IgD-negative memory B cell (primary cell): ENCODE measurements around the gene LEKR1. TPM values are rescaled to one million over a fixed set of nuclear protein-coding genes. Genes with fewer than 3 reads are reported as not detected.
A peak's percentile ranks its signal among the peaks of the same experiment; 100 is the strongest.

Experiments used
- H3K27ac Mint-ChIP-seq, 3 donors: one replicate each; pipeline ENCODE4 v1.8.0; 2020 to 2022; ENCODE audit warnings: mild to moderate bottlenecking in 3 of 3, mixed read lengths in 3 of 3, moderate library complexity in 1 of 3
- H3K27me3 Mint-ChIP-seq: one replicate; pipeline ENCODE4 v1.8.0; 2021; ENCODE audit warnings: mixed read lengths
- H3K36me3 Mint-ChIP-seq: one replicate; pipeline ENCODE4 v1.8.0; 2020; ENCODE audit warnings: mild to moderate bottlenecking, mixed read lengths
- H3K4me1 Mint-ChIP-seq, 3 donors: one replicate each; pipeline ENCODE4 v1.8.0; 2020 to 2022; ENCODE audit warnings: mixed read lengths in 3 of 3, mild to moderate bottlenecking in 1 of 3
- H3K4me3 Mint-ChIP-seq, 4 donors: one replicate each; pipeline ENCODE4 v1.8.0; 2020 to 2022; ENCODE audit warnings: mild to moderate bottlenecking in 4 of 4, mixed read lengths in 4 of 4, moderate library complexity in 3 of 4
- H3K9me3 Mint-ChIP-seq, 3 donors: one replicate each; pipeline ENCODE4 v1.8.0; 2020 to 2021; ENCODE audit warnings: mixed read lengths in 3 of 3, mild to moderate bottlenecking in 1 of 3
- polyA plus RNA-seq: library from polyadenylated mRNA; unstranded; fragments of 300-500 nt; fragmentation: Illumina TruSeq; gene quantifications from one replicate; pipeline ENCODE4 v1.2.3, GENCODE V29; 2021

The LEKR1 gene
- polyA plus RNA-seq, 1 donor from 2014 or later = 0.93 TPM

- Mint-ChIP-seq H3K27me3 (no peaks in the 10 kb centered on the region), H3K4me1 (peaks cover 24 to 30% (median 27%) of the 10 kb centered on the region in 3 donors)
Measured at GRCh38 chr3:156981005-156981404, 154.9 kb downstream of the LEKR1 start.

GRCh38 chr3:156983559-156983958, 157.4 kb downstream of the LEKR1 start:
- no peaks in the 10 kb centered on the region for H3K27me3 Mint-ChIP-seq
- H3K4me1 Mint-ChIP-seq = peaks cover 8 to 21% (median 18%) of the 10 kb centered on the region in 3 donors
- no peaks in the 10 kb centered on the region for H3K9me3 Mint-ChIP-seq
- no peak overlapping the region for H3K27ac Mint-ChIP-seq
- H3K36me3 Mint-ChIP-seq = peaks cover 3% of the 10 kb centered on the region
- no peak overlapping the region for H3K4me3 Mint-ChIP-seq

More at GRCh38 chr3:156981005-156981404, 154.9 kb downstream of the LEKR1 start:
- Mint-ChIP-seq H3K36me3 (peaks cover 3% of the 10 kb centered on the region), H3K4me3 (no peak overlapping the region), H3K27ac (no peak overlapping the region), H3K9me3 (peaks cover 0 to 2% (median 0%) of the 10 kb centered on the region in 3 donors)

- Mint-ChIP-seq H3K4me1 (peaks cover 0 to 8% (median 2%) of the 10 kb centered on the region in 3 donors), H3K27ac (no peak overlapping the region), H3K4me3 (no peak overlapping the region), H3K36me3 (peaks cover 3% of the 10 kb centered on the region), H3K9me3 (no peaks in the 10 kb centered on the region), H3K27me3 (no peaks in the 10 kb centered on the region)
Measured at GRCh38 chr3:156985711-156986110, 159.6 kb downstream of the LEKR1 start.

GRCh38 chr3:156987946-156988345, 161.8 kb downstream of the LEKR1 start:
- peaks cover 3% of the 10 kb centered on the region for H3K36me3 Mint-ChIP-seq

GRCh38 chr3:156997351-156997750, 171.2 kb downstream of the LEKR1 start:
- H3K4me3 Mint-ChIP-seq = no peak overlapping the region
- H3K4me1 Mint-ChIP-seq = no peaks in the 10 kb centered on the region

More at GRCh38 chr3:156987946-156988345, 161.8 kb downstream of the LEKR1 start:
- H3K4me1 Mint-ChIP-seq = peaks cover 0 to 8% (median 0%) of the 10 kb centered on the region in 3 donors
- H3K9me3 Mint-ChIP-seq = peaks cover 0 to 5% (median 0%) of the 10 kb centered on the region in 3 donors
- no peak overlapping the region for H3K4me3 Mint-ChIP-seq
- H3K27me3 Mint-ChIP-seq = no peaks in the 10 kb centered on the region
- no peak overlapping the region for H3K27ac Mint-ChIP-seq

GRCh38 chr3:157001221-157001957, 175.2 kb downstream of the LEKR1 start:
- H3K27me3 Mint-ChIP-seq = peaks cover 2% of the 10 kb centered on the region
- H3K4me1 Mint-ChIP-seq = no peaks in the 10 kb centered on the region
- no peak overlapping the region for H3K4me3 Mint-ChIP-seq
- peaks cover 3% of the 10 kb centered on the region for H3K36me3 Mint-ChIP-seq
- no peak overlapping the region for H3K27ac Mint-ChIP-seq
- H3K9me3 Mint-ChIP-seq = peaks cover 6 to 7% (median 6%) of the 10 kb centered on the region in 3 donors

More at GRCh38 chr3:156997351-156997750, 171.2 kb downstream of the LEKR1 start:
- no peaks in the 10 kb centered on the region for H3K27me3 Mint-ChIP-seq
- peaks cover 0 to 2% (median 0%) of the 10 kb centered on the region in 3 donors for H3K9me3 Mint-ChIP-seq
- H3K36me3 Mint-ChIP-seq = peaks cover 2% of the 10 kb centered on the region
- no peak overlapping the region for H3K27ac Mint-ChIP-seq

- Mint-ChIP-seq H3K9me3 (no peaks in the 10 kb centered on the region), H3K4me3 (no peak overlapping the region), H3K27me3 (no peaks in the 10 kb centered on the region), H3K27ac (no peak overlapping the region), H3K4me1 (peaks cover 0 to 4% (median 0%) of the 10 kb centered on the region in 3 donors), H3K36me3 (peaks cover under 1% of the 10 kb centered on the region)
Measured at GRCh38 chr3:157021679-157022078, 195.5 kb downstream of the LEKR1 start.

- H3K9me3 Mint-ChIP-seq = no peaks in the 10 kb centered on the region
- H3K27me3 Mint-ChIP-seq = no peaks in the 10 kb centered on the region
- no peak overlapping the region for H3K27ac Mint-ChIP-seq
- peaks cover 0 to 4% (median 3%) of the 10 kb centered on the region in 3 donors for H3K4me1 Mint-ChIP-seq
- no peaks in the 10 kb centered on the region for H3K36me3 Mint-ChIP-seq
- no peak overlapping the region for H3K4me3 Mint-ChIP-seq
Measured at GRCh38 chr3:157023226-157023625, 197.1 kb downstream of the LEKR1 start.

GRCh38 chr3:157026091-157026490, 199.9 kb downstream of the LEKR1 start:
- H3K27ac Mint-ChIP-seq = no peak overlapping the region

GRCh38 chr3:157027861-157028745, 201.9 kb downstream of the LEKR1 start:
- Mint-ChIP-seq H3K27me3 (no peaks in the 10 kb centered on the region), H3K4me1 (peaks cover 12 to 13% (median 12%) of the 10 kb centered on the region in 3 donors), H3K27ac (no peak overlapping the region), H3K36me3 (no peaks in the 10 kb centered on the region), H3K9me3 (no peaks in the 10 kb centered on the region), H3K4me3 (no peak overlapping the region)

More at GRCh38 chr3:157026091-157026490, 199.9 kb downstream of the LEKR1 start:
- no peaks in the 10 kb centered on the region for H3K27me3 Mint-ChIP-seq
- H3K36me3 Mint-ChIP-seq = no peaks in the 10 kb centered on the region
- H3K9me3 Mint-ChIP-seq = no peaks in the 10 kb centered on the region
- no peak overlapping the region for H3K4me3 Mint-ChIP-seq
- peaks cover 12 to 16% (median 13%) of the 10 kb centered on the region in 3 donors for H3K4me1 Mint-ChIP-seq

- Mint-ChIP-seq H3K27ac (peak overlapping the region in 2 of 3 donors; percentile 1), H3K36me3 (no peaks in the 10 kb centered on the region), H3K9me3 (no peaks in the 10 kb centered on the region), H3K4me3 (peak overlapping the region in 2 of 4 donors; percentile 58 to 61), H3K4me1 (peaks cover 12 to 13% (median 12%) of the 10 kb centered on the region in 3 donors), H3K27me3 (no peaks in the 10 kb centered on the region)
Measured at GRCh38 chr3:157029365-157029790, 203.2 kb downstream of the LEKR1 start.

GRCh38 chr3:157030712-157031111, 204.6 kb downstream of the LEKR1 start:
- Mint-ChIP-seq H3K27me3 (peaks cover 3% of the 10 kb centered on the region), H3K4me3 (no peak overlapping the region), H3K4me1 (peaks cover 12 to 13% (median 12%) of the 10 kb centered on the region in 3 donors), H3K27ac (no peak overlapping the region), H3K36me3 (no peaks in the 10 kb centered on the region), H3K9me3 (no peaks in the 10 kb centered on the region)

GRCh38 chr3:157033001-157033400, 206.8 kb downstream of the LEKR1 start:
- Mint-ChIP-seq H3K4me1 (peaks cover 12% of the 10 kb centered on the region in 3 donors), H3K27ac (no peak overlapping the region), H3K9me3 (peaks cover 0 to 2% (median 0%) of the 10 kb centered on the region in 3 donors), H3K4me3 (no peak overlapping the region), H3K27me3 (peaks cover 3% of the 10 kb centered on the region), H3K36me3 (no peaks in the 10 kb centered on the region)

- H3K27ac Mint-ChIP-seq = no peak overlapping the region
- H3K36me3 Mint-ChIP-seq = peaks cover 1% of the 10 kb centered on the region
- H3K27me3 Mint-ChIP-seq = no peaks in the 10 kb centered on the region
- peaks cover 0 to 2% (median 0%) of the 10 kb centered on the region in 3 donors for H3K9me3 Mint-ChIP-seq
- H3K4me3 Mint-ChIP-seq = no peak overlapping the region
- H3K4me1 Mint-ChIP-seq = peaks cover 0 to 8% (median 0%) of the 10 kb centered on the region in 3 donors
Measured at GRCh38 chr3:157040456-157040855, 214.3 kb downstream of the LEKR1 start.

- peaks cover 1% of the 10 kb centered on the region for H3K36me3 Mint-ChIP-seq
- peaks cover 7 to 17% (median 12%) of the 10 kb centered on the region in 3 donors for H3K4me1 Mint-ChIP-seq
- no peaks in the 10 kb centered on the region for H3K27me3 Mint-ChIP-seq
- H3K9me3 Mint-ChIP-seq = no peaks in the 10 kb centered on the region
- no peak overlapping the region for H3K27ac Mint-ChIP-seq
- no peak overlapping the region for H3K4me3 Mint-ChIP-seq
Measured at GRCh38 chr3:157042226-157042625, 216.1 kb downstream of the LEKR1 start.
